PC-3 (cell line): ENCODE results near the gene CASD1. TPM values are rescaled to one million over a fixed set of nuclear protein-coding genes. Genes with fewer than 3 reads are reported as not detected.
A peak's percentile ranks its signal among the peaks of the same experiment; 100 is the strongest.

ENCODE experiments used
- ATAC-seq: fragments of 200-7000 bp; cut with Tn5 transposase; 2 replicates; pipeline ENCODE4 v1.9.1; 2020; ENCODE audit warnings: mild to moderate bottlenecking, moderate library complexity
- BruUV-seq: library from RNA; stranded (reverse); fragments of 400-500 nt; replicated peaks from 2 replicates; lab custom pipeline; 2021; lab: Mats Ljungman, UMichigan
- CTCF ChIA-PET: fragments of 300-600 bp; sonication (Branson Sonifier 250); formaldehyde crosslinking; loops from one replicate; lab custom pipeline; 2022; ENCODE audit warnings: antibody characterized with exemption; lab: Charles Lee
- POLR2A ChIA-PET: fragments of 300-600 bp; sonication (Branson Sonifier 250); formaldehyde crosslinking; loops from one replicate; lab custom pipeline; 2022; ENCODE audit warnings: antibody characterized with exemption; ENCODE audit not compliant: unreplicated experiment; lab: Charles Lee
- DNase-seq: peaks from one replicate; pipeline ENCODE4 v3.0.0-alpha.2; 2015
- H2AFZ ChIP-seq: fragments of 300-600 bp; sonication (generic); 2 replicates; pipeline ENCODE4 v1.6.0; 2016; ENCODE audit warnings: antibody characterized with exemption, low read length
- H3F3A ChIP-seq: fragments of 300-600 bp; sonication (generic); one replicate; pipeline ENCODE4 v1.6.0; 2017; ENCODE audit warnings: antibody characterized with exemption, low read length, control low read depth, mild to moderate bottlenecking; ENCODE audit not compliant: unreplicated experiment
- H3K27ac ChIP-seq: fragments of 300-600 bp; sonication (generic); 2 replicates; pipeline ENCODE4 v1.5.1; 2016; ENCODE audit warnings: mild to moderate bottlenecking, low read length
- H3K27me3 ChIP-seq: fragments of 300-600 bp; sonication (generic); 2 replicates; pipeline ENCODE4 v1.6.1; 2016; ENCODE audit warnings: low read length, mixed read lengths
- H3K36me3 ChIP-seq: fragments of 300-600 bp; sonication (generic); 2 replicates; pipeline ENCODE4 v1.6.1; 2016; ENCODE audit warnings: low read depth, mixed run types, low read length, mixed read lengths
- H3K4me1 ChIP-seq: fragments of 300-600 bp; sonication (generic); 2 replicates; pipeline ENCODE4 v1.5.1; 2016; ENCODE audit warnings: low read length; ENCODE audit not compliant: insufficient read depth
- H3K4me2 ChIP-seq: fragments of 300-600 bp; sonication (generic); 2 replicates; pipeline ENCODE4 v1.6.0; 2016; ENCODE audit warnings: low read length
- H3K4me3 ChIP-seq: fragments of 300-600 bp; sonication (generic); 2 replicates; pipeline ENCODE4 v1.5.1; 2016; ENCODE audit warnings: mild to moderate bottlenecking, low read length, mixed read lengths
- H3K79me2 ChIP-seq: fragments of 300-600 bp; sonication (generic); 2 replicates; pipeline ENCODE4 v1.6.1; 2017; ENCODE audit warnings: low read length, mixed read lengths
- H3K9ac ChIP-seq: fragments of 300-600 bp; sonication (generic); 2 replicates; pipeline ENCODE4 v1.6.0; 2016; ENCODE audit warnings: mild to moderate bottlenecking, low read length
- H3K9me2 ChIP-seq: fragments of 300-600 bp; sonication (generic); replicated peaks from 2 replicates; pipeline ENCODE4 v1.6.1; 2016; ENCODE audit warnings: mixed run types, low read length, mixed read lengths
- H3K9me3 ChIP-seq: fragments of 300-600 bp; sonication (generic); 2 replicates; pipeline ENCODE4 v1.6.1; 2016; ENCODE audit warnings: low read length, mixed read lengths
- H4K20me1 ChIP-seq: fragments of 300-600 bp; sonication (generic); 2 replicates; pipeline ENCODE4 v1.6.1; 2016; ENCODE audit warnings: low read length, mixed read lengths
- CTCF ChIP-seq: fragments of 300-600 bp; sonication (generic); conservative IDR thresholded peaks from 2 replicates; pipeline ENCODE4 v1.5.1; 2017; ENCODE audit warnings: antibody characterized with exemption, low read depth, mild to moderate bottlenecking, low read length
- EZH2 ChIP-seq: fragments of 300-600 bp; sonication (generic); IDR thresholded peaks from one replicate; pipeline ENCODE4 v1.6.1; 2017; ENCODE audit warnings: antibody characterized with exemption, mild to moderate bottlenecking, low read length; ENCODE audit not compliant: unreplicated experiment
- EZH2phosphoT487 ChIP-seq: fragments of 300-600 bp; sonication (generic); IDR thresholded peaks from 2 replicates; pipeline ENCODE4 v1.6.1; 2018; ENCODE audit warnings: mild to moderate bottlenecking, antibody characterized with exemption, low read length, borderline replicate concordance
- intact Hi-C: fragments of 100-400 bp; cut with micrococcal nuclease; formaldehyde crosslinking; loops from 2 replicates; pipeline ENCODE4 v1.9.0; 2023
- total RNA-seq: library from RNA; depleted of rRNA; stranded (reverse); fragments of >200 nt; gene quantifications from 2 replicates; pipeline ENCODE4 v1.2.3, GENCODE V29; 2014

The CASD1 gene
- total RNA-seq, 1 experiment from 2014 or later = 9.3 TPM

- no peaks in the 10 kb centered on the region for H3K9me3 ChIP-seq
- H3K4me1 ChIP-seq = peaks cover 10% of the 10 kb centered on the region
- no peaks in the 10 kb centered on the region for H3F3A ChIP-seq
- H3K79me2 ChIP-seq = no peaks in the 10 kb centered on the region
- intact Hi-C loops = no loop called here
- H3K9me2 ChIP-seq = no peaks in the 10 kb centered on the region
- H3K4me2 ChIP-seq = no peak overlapping the region
- H3K36me3 ChIP-seq = no peaks in the 10 kb centered on the region
- ChIA-PET CTCF (no interaction called here), POLR2A (no interaction called here)
- BruUV-seq = no TSS peak
- H4K20me1 ChIP-seq = no peaks in the 10 kb centered on the region
- TF ChIP-seq CTCF (no peak), EZH2phosphoT487 (no peak), EZH2 (no peak)
- no peak overlapping the region for H3K27ac ChIP-seq
- H3K27me3 ChIP-seq = no peaks in the 10 kb centered on the region
- no peak for DNase-seq
- no peak overlapping the region for H3K4me3 ChIP-seq
- no peak for ATAC-seq
- no peak overlapping the region for H3K9ac ChIP-seq
- H2AFZ ChIP-seq = no peak overlapping the region
Measured at GRCh38 chr7:94491410-94491809, 18.2 kb upstream of the CASD1 start.

GRCh38 chr7:94492601-94493000 lies 17.0 kb upstream of the CASD1 start:
- Histone ChIP-seq H3K27me3 (no peaks in the 10 kb centered on the region), H3K79me2 (no peaks in the 10 kb centered on the region), H3K4me2 (peak overlapping the region; percentile 74), H3K36me3 (no peaks in the 10 kb centered on the region), H3K9me3 (no peaks in the 10 kb centered on the region), H3F3A (no peaks in the 10 kb centered on the region), H3K4me1 (peaks cover 10% of the 10 kb centered on the region), H3K4me3 (0 out of 2 replicates have a peak overlapping the region, but pooled peaks have one; percentile 9), H3K27ac (peak overlapping the region; percentile 91), H4K20me1 (no peaks in the 10 kb centered on the region), H3K9me2 (no peaks in the 10 kb centered on the region), H2AFZ (no peak overlapping the region), H3K9ac (peak overlapping the region; percentile 19; the same call in 1 of the 2 replicates)
- DNase-seq = peak; percentile 79
- no TSS peak for BruUV-seq
- peak; percentile 89 for ATAC-seq
- ChIA-PET CTCF (no interaction called here), POLR2A (interaction anchor here (0.5 to 0.6 kb wide), 3 partner anchors 244 to 466 kb away, joined by 3 read pairs; no protein-coding TSS in a partner anchor)
- TF ChIP-seq EZH2 = no peak
- no peak for TF ChIP-seq CTCF
- TF ChIP-seq EZH2phosphoT487 = no peak
- intact Hi-C loops = no loop called here

- Histone ChIP-seq H3K4me1 (peaks cover 6% of the 10 kb centered on the region), H4K20me1 (no peaks in the 10 kb centered on the region), H3K79me2 (no peaks in the 10 kb centered on the region), H3K36me3 (no peaks in the 10 kb centered on the region), H3F3A (no peaks in the 10 kb centered on the region), H3K4me2 (no peak overlapping the region), H3K9ac (no peak overlapping the region), H3K9me3 (no peaks in the 10 kb centered on the region), H3K4me3 (no peak overlapping the region), H3K9me2 (no peaks in the 10 kb centered on the region), H3K27ac (no peak overlapping the region), H3K27me3 (no peaks in the 10 kb centered on the region), H2AFZ (no peak overlapping the region)
- no TSS peak for BruUV-seq
- DNase-seq (no peak), ATAC-seq (peak; percentile 43)
- intact Hi-C loops = no loop called here
- TF ChIP-seq EZH2phosphoT487 = no peak
- ChIA-PET CTCF (no interaction called here), POLR2A (no interaction called here)
Measured at GRCh38 chr7:94497874-94498670, 11.5 kb upstream of the CASD1 start.
